Measurements from ENCODE around the gene EPB41L2.

EPB41L2 gene

GRCh38 chr6:130903007-130903406 lies 160.0 kb downstream of the EPB41L2 start:
- no peak for DNase-seq

- no peak for DNase-seq
Measured at GRCh38 chr6:130900913-130901312, 162.1 kb downstream of the EPB41L2 start.

GRCh38 chr6:130896249-130896648 lies 166.8 kb downstream of the EPB41L2 start:
- DNase-seq = no peak

GRCh38 chr6:130895516-130895915 lies 167.5 kb downstream of the EPB41L2 start:
- DNase-seq = no peak

GRCh38 chr6:130893766-130894165 lies 169.3 kb downstream of the EPB41L2 start:
- no peak for DNase-seq

GRCh38 chr6:130893277-130893676 lies 169.8 kb downstream of the EPB41L2 start:
- no peak for DNase-seq

- no peak for DNase-seq
Measured at GRCh38 chr6:130890521-130890971, 172.5 kb downstream of the EPB41L2 start.

- DNase-seq = no peak
Measured at GRCh38 chr6:130889423-130889822, 173.6 kb downstream of the EPB41L2 start.

GRCh38 chr6:130888246-130888645 lies 174.8 kb downstream of the EPB41L2 start:
- DNase-seq = no peak

- no peak for DNase-seq
Measured at GRCh38 chr6:130886966-130887365, 176.1 kb downstream of the EPB41L2 start.

- peak; percentile 22 for DNase-seq
Measured at GRCh38 chr6:130885392-130886192, 177.5 kb downstream of the EPB41L2 start.

- DNase-seq = no peak
Measured at GRCh38 chr6:130882370-130882769, 180.7 kb downstream of the EPB41L2 start.

GRCh38 chr6:130879826-130880225 lies 183.2 kb downstream of the EPB41L2 start:
- no peak for DNase-seq

GRCh38 chr6:130873746-130874145 lies 189.3 kb downstream of the EPB41L2 start:
- no peak for DNase-seq

- DNase-seq = no peak
Measured at GRCh38 chr6:130872250-130873095, 190.6 kb downstream of the EPB41L2 start.

GRCh38 chr6:130870179-130870880 lies 192.7 kb downstream of the EPB41L2 start:
- no peak for DNase-seq

GRCh38 chr6:130869681-130870080 lies 193.4 kb downstream of the EPB41L2 start:
- no peak for DNase-seq

GRCh38 chr6:130865793-130866192 lies 197.3 kb downstream of the EPB41L2 start:
- DNase-seq = no peak

GRCh38 chr6:130864344-130864743 lies 198.7 kb downstream of the EPB41L2 start:
- DNase-seq = no peak

- DNase-seq = no peak
Measured at GRCh38 chr6:130863415-130864230, 199.4 kb downstream of the EPB41L2 start.

GRCh38 chr6:130862370-130862769 lies 200.7 kb downstream of the EPB41L2 start:
- DNase-seq = no peak

- no peak for DNase-seq
Measured at GRCh38 chr6:130859161-130859867, 203.7 kb downstream of the EPB41L2 start.

Measured in GF-D8 (cell line).